ENCODE data around the gene BCL2L13.

BCL2L13 gene, protein sequence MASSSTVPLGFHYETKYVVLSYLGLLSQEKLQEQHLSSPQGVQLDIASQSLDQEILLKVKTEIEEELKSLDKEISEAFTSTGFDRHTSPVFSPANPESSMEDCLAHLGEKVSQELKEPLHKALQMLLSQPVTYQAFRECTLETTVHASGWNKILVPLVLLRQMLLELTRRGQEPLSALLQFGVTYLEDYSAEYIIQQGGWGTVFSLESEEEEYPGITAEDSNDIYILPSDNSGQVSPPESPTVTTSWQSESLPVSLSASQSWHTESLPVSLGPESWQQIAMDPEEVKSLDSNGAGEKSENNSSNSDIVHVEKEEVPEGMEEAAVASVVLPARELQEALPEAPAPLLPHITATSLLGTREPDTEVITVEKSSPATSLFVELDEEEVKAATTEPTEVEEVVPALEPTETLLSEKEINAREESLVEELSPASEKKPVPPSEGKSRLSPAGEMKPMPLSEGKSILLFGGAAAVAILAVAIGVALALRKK

DNA sequence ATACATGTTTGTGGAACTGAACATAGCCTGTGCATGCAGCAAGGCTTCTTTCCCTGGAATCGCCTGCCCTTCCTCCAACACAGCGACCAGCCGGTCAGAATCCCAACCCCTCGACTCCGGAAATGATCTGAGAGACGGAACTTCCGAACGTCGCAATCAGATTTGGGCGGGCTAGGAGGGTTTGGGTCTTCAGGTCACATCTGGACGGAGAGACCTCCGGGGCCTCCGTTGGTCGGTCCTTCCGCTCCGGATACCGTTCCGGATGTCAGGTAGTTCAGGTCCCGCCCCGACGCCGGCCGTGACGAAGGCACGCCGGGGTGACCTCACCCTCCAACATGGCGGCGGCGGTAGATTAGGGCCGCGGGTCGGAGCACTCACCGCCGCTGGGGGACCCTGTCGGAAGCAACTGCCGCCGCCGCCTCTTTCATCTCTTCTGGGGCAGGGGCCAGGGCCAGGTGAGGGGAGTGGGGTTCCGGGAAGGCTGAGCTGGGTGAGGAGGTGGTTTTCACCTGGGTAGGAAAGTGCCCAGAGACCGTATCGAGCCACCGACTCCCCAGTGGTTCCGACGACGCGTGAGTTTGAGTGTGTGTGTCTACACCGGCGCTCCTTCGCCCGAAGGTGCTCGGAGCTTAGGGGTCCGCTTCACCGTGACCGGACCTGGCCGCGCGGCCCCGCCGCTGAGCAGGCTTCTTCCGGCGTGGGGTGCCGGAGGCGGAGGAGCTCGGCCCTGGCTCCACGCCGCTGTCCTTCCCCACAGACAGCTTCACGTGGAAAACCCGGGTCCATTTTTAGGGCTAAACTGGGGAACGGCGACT, at the start of gene BCL2L13:
TSS of gene BCL2L13 (plus strand) at position 326 of the 815 bp plus-strand sequence. CDS start 16,955 bp downstream, outside the sequence.
- DNase-seq (ENCODE audit: low read depth): peak; percentile 44

DNA sequence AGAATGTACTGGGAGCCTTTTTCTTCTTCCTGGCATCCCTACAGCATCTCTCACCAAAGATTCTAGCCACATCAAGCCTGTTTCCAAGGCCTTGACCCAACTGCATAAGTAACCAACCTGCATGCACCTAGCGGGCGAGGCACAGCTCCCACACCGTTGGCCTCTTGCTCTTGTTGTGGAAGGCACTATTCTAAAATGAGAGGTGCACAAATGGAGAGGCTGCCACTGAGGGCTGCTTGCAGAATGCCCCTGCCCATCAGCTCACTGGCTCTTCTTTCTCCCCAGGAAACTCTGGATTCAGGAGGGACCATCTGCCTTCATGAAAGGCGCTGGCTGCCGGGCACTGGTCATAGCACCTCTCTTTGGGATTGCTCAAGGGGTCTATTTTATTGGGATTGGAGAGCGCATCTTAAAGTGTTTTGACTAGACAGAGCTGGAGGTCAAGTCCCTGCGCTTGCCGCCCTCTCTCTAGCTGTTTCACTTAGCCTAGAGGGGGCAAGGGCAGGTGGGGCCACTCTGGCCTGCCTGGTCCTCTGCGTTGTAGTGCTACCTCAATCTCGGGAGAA, 48.7 kb upstream of the BCL2L13 start:
- DNase-seq (ENCODE audit: low read depth): no peak

DNA sequence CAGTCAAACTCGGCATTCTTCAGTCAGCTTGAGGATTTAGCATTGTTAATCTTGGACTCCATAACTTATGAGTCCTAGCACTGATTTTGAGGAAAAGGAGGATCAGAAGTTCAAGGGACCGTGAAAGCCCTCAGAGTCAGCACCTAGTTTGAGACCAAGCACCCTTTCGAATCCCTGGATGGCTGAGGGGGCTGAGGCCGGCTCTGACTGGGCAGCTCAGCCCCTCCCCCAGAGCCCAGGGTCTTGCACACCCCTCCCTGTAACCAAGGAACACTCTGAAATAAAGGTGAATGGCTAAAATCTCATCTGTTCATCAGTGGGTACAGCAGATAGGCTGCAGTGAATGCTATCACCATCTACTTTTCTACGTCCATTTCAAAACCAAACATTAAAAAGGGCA, 48.0 kb upstream of the BCL2L13 start:
- no peak for DNase-seq (ENCODE audit: low read depth)

DNA sequence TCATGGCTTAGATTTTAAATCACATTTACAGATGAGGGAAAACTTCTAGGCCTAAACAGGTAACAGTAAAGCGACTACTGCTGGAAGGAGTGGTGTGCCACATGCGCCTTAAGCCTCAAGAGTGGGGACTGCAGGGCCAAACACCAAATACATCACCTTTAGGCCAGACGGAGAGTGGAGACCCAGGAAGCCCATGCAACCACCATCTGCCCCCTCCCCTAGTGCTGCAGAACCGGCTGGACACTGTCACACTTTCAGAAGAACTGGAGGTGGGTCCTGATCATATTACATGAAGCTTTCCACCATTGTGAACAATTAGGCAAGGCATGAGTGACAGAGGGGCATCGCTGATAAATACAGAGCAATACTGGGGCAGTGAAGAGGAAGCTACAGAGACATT, 46.4 kb upstream of the BCL2L13 start:
- DNase-seq (ENCODE audit: low read depth): no peak

DNA sequence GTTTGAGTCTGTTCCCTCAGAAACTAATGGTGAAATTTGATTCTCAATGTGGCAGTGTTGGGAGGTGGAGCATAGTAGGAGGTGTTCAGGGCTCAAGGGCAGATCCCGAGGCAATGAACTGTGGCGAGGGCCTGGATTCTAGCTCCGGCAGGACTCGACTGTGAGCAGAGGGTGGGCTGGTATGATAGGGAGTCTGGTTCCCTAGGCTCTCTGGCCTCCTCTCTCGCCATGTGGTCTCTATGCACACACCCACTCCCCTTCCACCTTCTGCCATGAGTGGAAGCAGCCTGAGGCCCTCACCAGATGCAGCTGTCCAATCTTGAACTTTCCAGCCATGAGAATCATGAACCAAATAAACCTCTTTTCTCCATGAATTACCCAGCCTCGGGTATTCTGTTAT, 42.3 kb upstream of the BCL2L13 start:
- DNase-seq (ENCODE audit: low read depth): no peak

DNA sequence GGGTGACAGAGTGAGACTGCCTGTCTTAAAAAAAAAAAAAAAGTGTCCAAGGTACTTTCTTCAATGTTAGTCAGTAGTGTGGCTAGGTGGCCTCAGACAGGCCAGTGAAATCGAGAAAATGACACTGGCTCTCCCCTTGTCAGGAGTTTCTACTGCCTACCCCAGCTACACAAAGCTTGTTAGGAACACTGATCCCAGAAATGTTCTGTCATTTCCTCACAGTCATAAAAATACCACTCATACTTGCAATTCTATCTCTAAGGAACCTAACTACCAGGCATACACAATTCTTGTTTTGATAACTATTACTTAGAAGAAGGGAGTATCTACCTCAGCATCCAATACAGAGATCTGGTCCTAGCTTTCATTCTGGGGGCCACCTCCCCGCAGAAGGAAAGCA, 41.3 kb upstream of the BCL2L13 start:
- peak; percentile 70 for DNase-seq (ENCODE audit: low read depth)

DNA sequence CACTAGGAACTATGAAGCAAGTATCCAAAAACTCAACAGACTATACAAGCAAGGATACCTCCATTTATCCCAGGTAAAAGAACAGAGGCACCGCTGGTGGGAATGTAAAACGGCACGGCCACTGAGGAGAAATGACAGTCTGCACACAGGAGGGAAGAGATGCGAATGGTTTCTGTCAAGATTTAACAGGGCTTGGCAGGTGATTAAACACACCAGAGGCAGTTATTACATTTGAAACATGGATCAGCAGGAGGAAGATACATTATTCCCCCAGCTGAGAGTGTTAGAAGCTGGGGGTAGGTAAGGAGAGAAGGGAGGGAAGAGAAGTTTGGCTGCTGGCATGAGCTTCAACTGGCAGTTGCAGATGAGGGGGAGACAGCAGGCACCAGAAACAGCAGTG, 40.2 kb upstream of the BCL2L13 start:
- DNase-seq (ENCODE audit: low read depth): no peak

DNA sequence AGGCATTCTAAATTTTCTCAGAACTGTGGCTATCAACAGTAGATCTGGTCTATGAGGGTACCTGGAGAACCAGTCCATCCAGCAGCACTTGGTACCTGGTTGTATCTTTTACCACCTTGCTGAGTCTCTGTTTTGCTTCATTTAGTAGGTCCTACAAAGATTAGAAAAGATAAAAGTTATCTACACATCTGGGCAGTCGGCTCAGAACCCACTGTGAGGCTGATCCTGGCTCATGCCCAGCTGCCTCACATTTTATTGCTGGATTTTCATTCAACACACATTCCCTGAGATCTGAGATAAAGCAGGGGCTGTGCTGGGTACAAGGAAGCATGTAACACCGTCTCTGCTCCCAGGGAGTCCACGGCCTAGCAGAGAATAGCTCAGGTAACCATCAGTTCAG, 37.5 kb upstream of the BCL2L13 start:
- DNase-seq (ENCODE audit: low read depth): no peak

DNA sequence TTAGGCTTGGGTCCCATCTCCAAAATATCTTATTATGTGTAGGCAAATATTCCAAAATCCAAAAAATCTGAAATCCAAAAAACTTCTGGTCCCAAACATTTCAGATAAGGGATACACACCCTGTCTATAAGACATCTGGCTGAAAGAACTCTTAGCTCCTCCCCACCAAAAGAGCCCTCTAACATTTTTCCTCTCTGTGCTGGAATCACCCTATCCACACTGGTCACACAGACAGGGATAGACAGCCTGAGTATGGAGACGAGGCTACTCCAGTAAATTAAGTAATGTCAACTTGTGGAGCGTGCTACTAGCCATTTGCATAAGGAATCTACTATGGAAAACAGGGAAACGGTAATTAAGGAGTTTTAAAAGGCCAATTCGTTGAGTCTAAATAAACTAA, 34.9 kb upstream of the BCL2L13 start:
- no peak for DNase-seq (ENCODE audit: low read depth)

DNA sequence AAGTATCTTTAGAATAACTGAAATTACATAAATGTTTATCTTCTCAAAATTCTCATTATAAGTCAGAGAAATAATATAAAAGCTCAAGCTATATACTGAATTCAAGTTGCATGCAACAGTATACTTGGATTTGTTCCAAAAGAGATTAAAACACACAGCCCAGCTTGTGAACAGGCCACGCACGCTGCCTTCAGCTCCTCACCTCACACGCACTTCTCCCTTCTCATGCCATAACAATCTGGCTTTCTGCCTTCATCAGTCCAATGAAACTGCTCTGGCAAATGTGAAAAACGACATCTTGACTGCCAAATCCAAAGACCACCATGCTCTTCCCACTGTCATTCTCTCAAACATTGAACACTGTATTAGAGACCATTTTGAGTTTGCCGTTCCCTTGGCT, 32.1 kb upstream of the BCL2L13 start:
- peak; percentile 42 for DNase-seq (ENCODE audit: low read depth)

DNA sequence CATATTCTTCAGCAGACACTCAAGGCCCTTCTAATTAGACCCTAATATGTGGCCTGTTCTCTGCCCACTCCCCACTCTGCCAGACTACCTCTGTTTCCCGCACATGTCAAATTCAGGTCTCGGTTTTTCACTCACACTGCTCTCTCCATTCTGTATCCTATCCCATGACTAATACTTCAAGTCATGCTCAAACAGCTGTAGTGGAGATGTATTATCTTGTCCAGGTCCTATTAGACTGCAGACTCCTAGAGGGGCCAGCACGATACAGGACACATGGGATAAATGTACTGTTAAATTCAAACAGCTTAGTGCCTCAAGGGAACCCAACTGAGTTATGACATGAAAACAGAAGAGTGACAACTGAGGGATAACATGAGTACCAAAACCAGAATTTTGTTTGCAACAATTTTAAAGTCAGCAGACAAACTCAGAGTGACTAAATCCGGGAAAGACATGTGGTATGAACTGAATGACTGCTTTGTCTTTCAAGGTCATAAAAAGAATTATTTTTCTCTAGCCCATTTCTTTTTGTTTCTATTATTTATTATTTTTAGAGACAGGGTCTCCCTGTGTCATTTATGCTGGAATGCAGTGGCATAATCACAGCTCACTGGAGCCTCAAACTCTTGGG, 30.6 kb upstream of the BCL2L13 start:
- DNase-seq (ENCODE audit: low read depth): no peak

DNA sequence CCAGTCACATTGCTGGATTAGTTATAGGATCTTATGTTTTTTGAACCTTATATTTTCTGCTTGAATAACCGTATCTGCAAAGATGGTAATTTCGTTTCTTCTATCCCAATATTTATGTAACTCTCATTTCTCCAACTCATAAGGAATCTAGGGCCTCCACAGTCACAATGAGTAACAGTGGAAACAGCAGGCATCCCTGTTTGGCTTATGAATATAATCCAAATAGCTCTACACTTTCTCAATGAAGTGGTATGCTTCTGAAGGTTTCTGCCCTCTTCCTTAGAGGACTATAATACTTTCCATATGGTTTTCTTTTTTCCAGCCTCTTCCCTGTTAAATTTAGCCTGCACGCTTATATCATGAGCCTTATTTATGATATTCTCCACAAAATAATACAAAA, 26.5 kb upstream of the BCL2L13 start:
- DNase-seq (ENCODE audit: low read depth): no peak

DNA sequence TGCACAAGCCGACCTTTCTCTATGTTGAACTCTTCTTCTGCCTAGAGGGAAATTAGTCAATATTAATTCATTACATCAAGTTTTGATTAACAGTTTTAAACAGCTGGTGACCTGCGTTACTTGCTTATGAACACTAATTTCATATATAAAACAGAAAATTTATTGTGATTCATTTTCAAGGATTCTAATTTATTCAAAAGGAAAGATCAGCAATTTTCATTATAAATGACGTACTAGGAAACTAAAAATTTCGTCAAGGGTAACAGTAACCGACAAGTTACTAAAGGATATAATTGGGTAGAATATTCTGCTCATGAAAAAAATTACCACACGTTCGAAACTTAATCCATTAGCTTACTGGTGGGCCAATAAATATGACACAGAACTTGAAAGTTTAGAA, 25.3 kb upstream of the BCL2L13 start:
- no peak for DNase-seq (ENCODE audit: low read depth)

DNA sequence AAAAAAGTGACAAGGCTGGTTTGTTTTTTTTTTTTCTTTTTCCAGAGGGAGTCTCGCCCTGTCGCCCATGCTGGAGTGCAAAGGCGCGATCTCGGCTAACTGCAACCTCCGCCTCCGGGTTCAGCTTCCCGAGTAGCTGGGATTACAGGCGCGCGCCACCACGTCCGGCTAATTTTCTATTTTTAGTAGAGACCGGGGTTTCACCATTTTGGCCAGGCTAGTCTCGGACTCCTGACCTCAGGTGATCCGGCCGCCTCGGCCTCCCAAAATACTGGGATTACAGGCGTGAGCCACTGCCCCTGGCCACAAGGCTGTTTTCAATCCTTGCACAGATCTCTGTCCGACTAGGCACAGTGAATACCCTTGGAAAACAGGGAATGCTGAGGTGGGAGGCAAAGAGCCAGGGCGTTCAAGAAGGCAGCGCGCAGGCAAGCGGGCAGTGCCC, 10.6 kb upstream of the BCL2L13 start:
- DNase-seq (ENCODE audit: low read depth): no peak

DNA sequence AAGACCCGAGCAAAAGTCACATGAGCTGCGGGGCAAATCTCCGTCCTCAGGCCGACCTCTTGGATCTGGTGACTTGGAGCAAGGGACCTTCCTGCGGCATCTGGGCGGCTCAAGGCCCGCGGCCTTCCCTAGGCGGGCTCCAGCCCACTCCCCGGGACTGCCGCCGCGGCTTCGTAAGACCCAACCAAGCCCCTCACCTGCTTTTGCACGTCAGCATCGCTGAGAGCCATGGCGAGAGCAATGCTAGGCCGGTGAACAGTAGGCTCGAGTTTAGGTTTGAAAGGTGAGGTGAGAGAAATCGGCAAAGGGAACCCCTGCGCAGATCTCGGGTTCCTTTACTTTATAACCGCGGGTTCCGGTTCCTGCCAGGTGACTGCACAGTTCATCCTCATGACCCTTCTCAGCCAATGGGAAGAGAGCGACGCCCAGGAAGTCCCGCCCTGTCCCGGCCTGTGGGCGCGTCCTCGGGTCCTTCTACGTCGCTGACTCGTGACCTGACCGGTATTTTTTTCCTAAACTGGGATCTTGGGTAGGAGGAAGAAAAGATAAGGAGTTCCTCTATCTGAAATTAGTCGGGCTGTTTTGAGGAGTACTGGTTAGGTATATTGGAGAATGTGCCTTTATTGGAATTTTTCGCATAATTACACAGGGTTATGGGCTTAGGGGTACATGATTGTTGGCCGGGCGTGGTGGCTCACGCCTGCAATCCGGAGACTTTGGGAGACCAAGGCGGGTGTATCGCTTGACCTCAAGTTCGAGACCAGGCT, 10.0 kb upstream of the BCL2L13 start, which contains the start of gene ATP6V1E1:
TSS of gene ATP6V1E1 (minus strand) at position 344 of the 767 bp plus-strand sequence. CDS start at position 230, 114 bp downstream.
- DNase-seq (ENCODE audit: low read depth): peak; percentile 86

DNA sequence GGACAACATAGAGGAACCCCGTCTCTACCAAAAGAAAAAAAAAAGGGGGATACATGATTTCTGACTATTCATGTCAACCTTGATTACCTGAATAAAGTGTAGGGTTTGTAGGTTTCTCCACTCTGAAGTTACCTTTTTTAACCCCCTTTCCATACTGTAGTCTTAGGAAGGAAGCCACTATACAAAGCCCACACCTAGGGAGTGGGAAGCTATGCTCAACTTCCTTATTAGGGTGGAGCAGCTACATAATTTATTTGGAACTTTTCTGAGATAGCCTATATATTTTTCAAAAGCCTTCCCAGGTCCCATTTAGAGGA, 9.4 kb upstream of the BCL2L13 start:
- DNase-seq (ENCODE audit: low read depth): no peak

DNA sequence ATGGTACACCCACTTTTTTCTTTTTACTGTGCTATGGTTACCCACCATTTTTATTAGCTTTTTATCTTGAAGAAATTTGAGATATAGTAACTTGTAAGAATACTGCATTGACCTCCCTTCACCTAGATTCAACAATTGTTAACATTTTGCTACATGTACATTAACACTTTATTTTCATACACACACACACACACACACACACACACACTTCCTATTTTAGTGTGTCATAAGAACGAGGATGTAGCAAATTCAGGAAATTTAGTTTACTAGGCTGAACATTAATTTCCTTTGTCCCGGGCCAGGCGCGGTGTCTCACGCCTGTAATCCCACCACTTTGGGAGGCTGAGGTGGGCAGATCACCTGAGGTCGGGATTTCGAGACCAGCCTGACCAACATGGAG, 8.9 kb upstream of the BCL2L13 start:
- DNase-seq (ENCODE audit: low read depth): no peak

DNA sequence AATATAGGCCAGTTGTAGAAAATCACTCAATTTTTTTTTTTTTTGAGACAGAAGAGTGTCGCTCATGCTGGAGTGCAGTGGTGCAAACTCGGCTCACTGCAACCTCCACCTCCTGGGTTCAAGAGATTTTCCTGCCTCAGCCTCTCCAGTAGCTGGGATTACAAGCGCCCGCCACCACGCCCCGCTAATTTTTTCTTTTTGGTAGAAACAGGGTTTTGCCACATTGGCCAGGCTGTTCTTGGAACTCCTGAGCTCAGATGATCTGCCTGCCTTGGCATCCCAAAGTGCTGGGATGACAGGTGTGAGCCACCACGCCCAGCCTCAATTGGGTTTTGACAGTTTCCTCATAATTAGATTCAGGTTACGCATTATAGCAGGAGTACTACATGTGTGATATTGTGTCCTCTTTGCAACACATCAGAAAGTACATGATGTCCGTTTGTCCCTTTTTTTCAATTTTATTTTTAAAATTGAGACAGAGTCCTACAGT, 7.4 kb upstream of the BCL2L13 start:
- no peak for DNase-seq (ENCODE audit: low read depth)

DNA sequence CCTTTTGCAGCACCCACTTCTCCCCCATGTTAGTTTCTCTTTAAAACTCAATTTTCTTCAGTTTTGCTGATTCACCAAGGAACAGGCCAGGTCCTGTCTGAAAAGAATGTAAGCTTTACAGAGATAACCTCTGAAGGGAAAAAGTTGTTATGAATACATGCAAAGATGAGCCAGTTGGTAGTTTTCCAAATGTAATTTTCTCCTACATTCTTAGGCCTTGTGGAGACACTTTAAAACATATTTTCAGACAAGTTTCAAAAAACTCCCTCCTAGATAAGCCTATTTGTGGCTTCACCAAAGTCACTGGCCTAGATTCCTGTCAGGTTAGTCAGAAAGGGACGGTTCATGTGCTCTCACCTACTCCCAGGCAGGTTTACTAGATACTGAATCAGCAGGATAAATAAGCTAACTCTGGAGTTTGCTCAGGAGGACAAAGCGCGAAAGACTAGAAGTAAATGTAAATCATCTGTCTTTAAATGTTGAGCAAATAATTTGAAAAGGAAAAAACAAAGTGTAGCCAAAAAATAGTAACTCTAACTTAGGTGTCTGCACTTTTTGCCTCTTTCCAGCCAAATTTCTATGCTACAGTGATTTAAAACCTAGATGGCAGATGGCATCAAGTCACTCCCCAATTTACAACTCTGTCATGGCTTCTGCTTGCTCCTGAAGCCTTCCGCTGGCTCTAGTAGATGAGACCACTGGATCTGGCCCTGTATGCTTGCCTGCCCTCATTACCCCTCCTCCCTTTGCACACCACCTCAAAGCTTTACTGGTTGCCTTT, 5.2 kb upstream of the BCL2L13 start:
- DNase-seq (ENCODE audit: low read depth): peak; percentile 87

DNA sequence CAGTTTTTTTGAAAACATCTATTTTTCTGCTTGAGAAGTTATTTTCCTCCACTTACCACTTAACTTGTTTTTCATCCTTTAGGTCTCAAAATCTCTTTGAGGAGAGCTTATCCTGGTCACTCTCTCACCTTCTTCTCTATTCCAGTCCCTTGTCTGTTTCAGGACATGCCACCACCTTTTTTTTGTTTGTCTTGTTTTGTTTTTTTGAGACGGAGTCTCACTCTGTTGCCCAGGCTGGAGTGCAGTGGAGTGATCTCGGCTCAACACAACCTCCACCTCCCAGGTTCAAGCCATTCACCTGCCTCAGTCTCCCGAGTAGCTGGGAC, 4.6 kb upstream of the BCL2L13 start:
- no peak for DNase-seq (ENCODE audit: low read depth)

DNA sequence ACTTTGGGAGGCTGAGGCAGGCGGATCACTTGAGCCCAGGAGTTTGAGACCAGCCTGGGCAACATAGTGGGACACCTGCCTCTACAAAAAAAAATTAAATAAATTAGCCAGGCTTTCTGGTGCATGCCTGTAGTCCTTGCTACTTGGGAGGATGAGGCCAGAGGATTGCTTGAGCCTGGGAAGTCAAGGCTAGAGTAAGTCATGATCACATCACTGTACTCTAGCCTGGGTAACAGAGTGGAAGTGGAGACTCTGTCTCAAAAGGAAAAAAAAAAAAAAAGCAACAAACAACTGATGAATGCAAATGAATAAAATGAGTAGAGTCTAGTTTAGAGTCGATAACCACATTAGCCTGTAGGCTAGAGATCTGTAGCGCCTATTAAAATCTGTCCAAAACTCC, 3.9 kb upstream of the BCL2L13 start:
- peak; percentile 37 for DNase-seq (ENCODE audit: low read depth)
